Ramos (cell line): ENCODE results near the gene ECT2L.

Source experiments
- in situ Hi-C: fragments of 300-500 bp; cut with MboI; formaldehyde crosslinking; loops from one replicate; pipeline ENCODE4 v1.14.3; 2022; ENCODE audit warnings: low sequenced_read_pairs; ENCODE audit not compliant: unreplicated experiment

Gene ECT2L

GRCh38 chr6:138803331-138803730, 7.4 kb downstream of the ECT2L start:
- in situ Hi-C loops = loop anchor here (25.0 kb wide), 1 partner anchor 409 kb away; no protein-coding TSS in a partner anchor

- in situ Hi-C loops = loop anchor here (25.0 kb wide), 1 partner anchor 408 kb away; no protein-coding TSS in a partner anchor
These were observed 8.0 kb downstream of the ECT2L start for GRCh38 chr6:138803861-138804260.

GRCh38 chr6:138805016-138805765, 9.3 kb downstream of the ECT2L start:
- in situ Hi-C loops = loop anchor here (25.0 kb wide), 1 partner anchor 407 kb away; no protein-coding TSS in a partner anchor

- in situ Hi-C loops = loop anchor here (25.0 kb wide), 1 partner anchor 405 kb away; no protein-coding TSS in a partner anchor
These were observed 11.0 kb downstream of the ECT2L start for GRCh38 chr6:138806889-138807288.

GRCh38 chr6:138809677-138810076, 13.8 kb downstream of the ECT2L start:
- in situ Hi-C loops = loop anchor here (10.0 to 25.0 kb wide), 3 partner anchors 305 to 555 kb away; no protein-coding TSS in a partner anchor

- in situ Hi-C loops = loop anchor here (10.0 to 25.0 kb wide), 3 partner anchors 303 to 553 kb away; no protein-coding TSS in a partner anchor
These were observed 16.0 kb downstream of the ECT2L start for GRCh38 chr6:138811866-138812265.

DNA sequence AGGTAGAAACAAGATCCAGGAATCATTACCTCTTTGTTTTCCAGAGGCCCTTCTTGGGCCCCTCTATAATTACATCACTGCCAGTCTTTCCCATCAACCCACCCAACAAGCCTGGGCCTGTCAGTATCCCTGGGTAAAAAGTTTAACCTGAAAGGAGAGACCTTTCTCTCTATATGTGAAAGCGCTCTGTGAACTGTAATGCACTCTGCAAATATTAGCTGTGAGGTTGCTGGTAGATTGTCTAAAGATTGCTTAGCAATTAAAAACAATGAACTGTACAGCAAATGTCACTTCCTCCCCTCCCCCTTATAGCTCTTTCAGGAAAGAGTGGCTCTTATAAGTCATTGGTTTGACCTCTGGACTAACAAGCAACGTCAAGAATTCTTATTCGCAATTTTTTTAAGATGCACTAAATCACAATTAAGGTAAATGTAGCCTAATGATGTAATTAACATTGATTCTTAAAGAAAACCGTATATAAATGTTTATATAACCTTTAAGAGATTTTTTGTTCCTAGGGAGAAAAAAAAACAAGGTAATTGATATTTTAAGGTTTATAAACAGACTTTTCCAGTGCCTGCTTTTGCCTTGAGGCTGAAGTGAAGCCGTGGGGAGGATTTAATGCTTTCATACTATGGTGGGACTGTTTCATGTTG, 18.4 kb downstream of the ECT2L start:
- in situ Hi-C loops = loop anchor here (10.0 to 25.0 kb wide), 3 partner anchors 300 to 550 kb away; no protein-coding TSS in a partner anchor

DNA sequence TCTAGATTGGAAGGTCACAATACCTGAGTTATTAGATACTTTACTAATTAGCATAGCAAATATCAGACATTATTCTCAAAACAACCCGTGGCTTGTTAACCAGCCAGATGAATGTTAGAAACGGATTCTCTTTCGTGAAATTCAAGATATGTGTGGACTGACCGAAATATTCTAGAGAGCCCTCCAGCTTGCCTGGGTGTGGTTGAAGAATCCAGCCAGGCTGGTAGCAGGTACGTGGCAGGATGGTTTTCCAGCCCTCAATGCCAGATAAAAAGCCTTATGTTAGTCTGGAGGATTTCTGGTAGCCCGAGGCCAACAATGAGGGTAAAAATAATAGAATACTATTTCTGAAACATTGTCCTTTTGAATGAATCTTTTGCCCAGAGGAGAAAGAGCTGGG, 19.3 kb downstream of the ECT2L start:
- in situ Hi-C loops = loop anchor here (10.0 to 25.0 kb wide), 3 partner anchors 300 to 550 kb away; no protein-coding TSS in a partner anchor

DNA sequence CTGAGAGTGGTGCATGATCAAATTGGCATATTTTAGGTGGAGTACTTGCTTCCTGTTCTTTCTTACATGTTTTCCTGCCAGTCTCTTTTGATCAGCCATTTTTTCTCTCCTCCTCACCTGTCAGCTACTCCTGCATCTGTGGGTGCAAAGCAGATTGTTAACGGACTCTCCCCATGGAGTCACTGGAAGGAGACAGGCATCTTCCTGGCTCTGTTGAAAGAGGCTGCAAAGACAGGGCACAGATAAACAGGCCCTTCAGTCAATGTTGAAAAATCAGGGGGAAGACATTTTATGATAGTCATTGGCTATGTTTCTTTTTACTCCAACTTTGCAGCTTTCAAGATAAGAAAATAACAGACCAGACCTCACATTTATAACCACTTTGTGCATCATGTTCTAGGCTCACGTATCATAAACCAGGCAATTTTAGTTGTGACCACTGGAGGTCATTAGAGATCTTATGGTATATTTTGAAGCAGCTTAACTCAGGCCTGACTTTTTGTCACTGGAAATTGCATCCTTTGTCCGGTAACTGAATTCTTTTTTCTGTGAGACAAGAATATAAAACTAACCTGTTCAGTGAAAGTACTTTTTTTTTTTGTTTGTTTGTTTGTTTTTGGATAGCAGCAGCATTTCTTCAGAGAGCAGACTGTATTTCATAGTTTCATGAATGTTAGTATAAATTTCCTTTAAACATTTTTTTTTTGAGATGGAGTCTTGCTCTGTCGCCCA, 20.1 kb downstream of the ECT2L start:
- in situ Hi-C loops = loop anchor here (10.0 to 25.0 kb wide), 3 partner anchors 299 to 549 kb away; no protein-coding TSS in a partner anchor

DNA sequence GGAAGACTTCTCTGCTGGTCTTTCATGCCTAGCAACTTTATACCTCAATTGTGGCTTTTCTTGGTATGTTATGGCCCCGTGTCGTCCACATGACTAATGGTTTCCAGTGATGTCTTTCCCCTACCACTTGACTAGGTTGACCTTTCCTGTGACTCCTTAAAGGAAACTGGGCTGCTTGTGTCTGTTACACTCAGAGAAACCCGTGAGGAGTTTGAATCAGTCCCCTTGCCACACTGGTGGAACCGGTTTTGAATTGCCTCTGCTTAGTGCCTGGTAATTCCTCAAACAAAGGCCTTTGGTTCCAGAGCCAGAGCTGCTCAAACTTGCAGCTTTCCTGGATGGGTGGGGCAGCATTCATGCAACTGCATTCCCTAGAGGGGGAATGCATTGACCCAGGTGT, 21.9 kb downstream of the ECT2L start:
- in situ Hi-C loops = loop anchor here (10.0 to 25.0 kb wide), 3 partner anchors 297 to 547 kb away; no protein-coding TSS in a partner anchor

- in situ Hi-C loops = loop anchor here (10.0 to 25.0 kb wide), 3 partner anchors 296 to 546 kb away; no protein-coding TSS in a partner anchor
These were observed 22.8 kb downstream of the ECT2L start for GRCh38 chr6:138818496-138819194.

DNA sequence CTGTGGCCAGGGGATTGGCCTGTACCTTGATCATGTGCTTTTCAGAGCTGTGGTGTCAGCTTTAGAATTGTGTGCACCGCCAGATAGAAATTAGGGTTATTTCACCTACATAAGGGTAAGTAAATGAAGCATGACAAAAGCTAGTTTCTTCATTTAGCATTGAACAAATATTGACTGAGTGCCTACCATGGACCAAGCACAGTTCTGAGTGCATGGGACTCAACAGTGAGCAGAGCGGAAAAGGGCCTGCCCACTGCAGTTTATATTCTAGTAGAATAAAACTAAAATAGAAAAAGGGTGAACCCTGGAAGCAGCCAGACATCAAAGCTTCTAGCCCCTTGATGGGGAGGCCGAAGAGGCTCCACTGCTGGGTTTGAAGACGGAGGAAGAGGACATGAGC, 25.6 kb downstream of the ECT2L start:
- in situ Hi-C loops = loop anchor here (25.0 kb wide), 1 partner anchor 391 kb away; no protein-coding TSS in a partner anchor

DNA sequence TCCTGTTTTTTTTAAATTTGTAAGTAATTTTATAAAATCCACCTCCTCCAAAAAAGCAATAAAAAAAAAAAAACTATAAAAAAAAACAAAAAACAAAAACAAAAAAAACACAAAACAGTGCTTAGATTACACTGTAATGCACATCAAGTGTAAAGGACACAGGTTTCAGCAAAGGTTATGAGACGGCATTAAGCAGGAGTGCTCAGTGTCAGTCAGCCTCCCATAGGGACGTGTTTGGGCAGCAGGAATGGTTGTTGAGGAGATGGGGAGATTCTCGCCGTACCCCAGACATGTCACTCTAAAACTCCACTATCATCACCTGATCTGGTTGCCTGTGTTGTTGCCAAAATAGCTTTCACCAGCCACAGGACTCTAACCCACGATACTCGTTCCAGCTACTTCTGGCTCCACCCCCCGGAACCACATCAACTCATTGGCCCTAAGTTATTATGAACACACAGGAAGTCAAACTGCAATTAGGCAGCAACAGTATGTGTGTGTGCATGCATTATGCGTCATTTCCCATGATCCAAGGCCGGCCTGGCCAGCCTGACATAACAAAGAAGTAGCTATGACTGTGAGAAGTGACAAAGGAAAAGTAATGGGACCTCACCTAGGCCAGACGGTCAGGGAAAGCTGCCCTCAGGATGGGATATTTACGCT, 28.7 kb downstream of the ECT2L start:
- in situ Hi-C loops = loop anchor here (25.0 kb wide), 1 partner anchor 388 kb away; no protein-coding TSS in a partner anchor

DNA sequence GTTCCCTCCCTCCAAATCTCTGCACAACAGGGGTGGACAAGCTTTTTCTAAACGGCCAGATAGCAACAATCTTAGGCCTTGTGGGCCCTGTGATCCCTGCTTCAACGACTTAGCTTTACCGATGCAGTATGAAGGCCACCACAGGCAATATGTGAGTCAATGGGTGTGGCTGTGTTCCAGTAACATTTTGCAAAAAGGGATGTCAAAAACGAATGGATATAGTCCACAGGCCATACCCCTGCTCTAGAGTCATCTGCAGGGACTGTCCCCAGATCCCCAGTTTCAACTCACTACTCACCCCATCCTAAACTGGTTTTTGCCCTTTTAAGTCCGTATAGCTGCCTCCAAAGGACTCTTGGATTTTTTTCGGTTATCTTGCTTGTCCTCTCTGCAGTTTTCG, 34.4 kb downstream of the ECT2L start:
- in situ Hi-C loops = no loop called here

- in situ Hi-C loops = no loop called here
These were observed 36.3 kb downstream of the ECT2L start for GRCh38 chr6:138832182-138832581.

GRCh38 chr6:138833816-138834539, 38.1 kb downstream of the ECT2L start:
- in situ Hi-C loops = no loop called here

DNA sequence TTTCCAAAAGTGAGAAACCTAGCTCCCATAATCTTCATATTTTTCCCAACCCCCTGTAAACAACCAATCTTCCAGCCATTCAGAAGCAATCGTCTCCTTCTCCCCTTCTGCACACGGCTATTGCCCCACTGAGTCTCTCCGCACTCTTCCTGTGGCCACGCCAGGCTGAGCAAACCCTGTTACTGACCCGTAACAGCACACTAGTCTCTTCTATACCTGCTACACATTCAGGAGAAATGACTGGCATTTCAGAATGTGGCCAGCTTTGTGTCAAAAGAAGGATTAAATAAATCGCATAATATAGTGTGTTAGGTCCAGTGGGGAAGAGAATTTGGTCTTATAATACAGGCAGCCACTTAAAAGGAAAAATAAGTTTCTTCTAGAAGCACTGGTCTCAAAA, 41.4 kb downstream of the ECT2L start:
- in situ Hi-C loops = no loop called here

GRCh38 chr6:138844192-138844591, 48.3 kb downstream of the ECT2L start:
- in situ Hi-C loops = no loop called here
